GM19193 (cell line): ENCODE results near the gene PTPN5.

Experiments
- POLR2A ChIP-seq: IDR thresholded peaks from 4 replicates; pipeline ENCODE4 v1.6.1; 2011; ENCODE audit not compliant: insufficient read depth, insufficient read length; ENCODE audit errors: extremely low read depth

PTPN5 gene

GRCh38 chr11:18731441-18731840, 60.2 kb downstream of the PTPN5 start:
- TF ChIP-seq POLR2A: no peak

- no peak for TF ChIP-seq POLR2A
These were observed 61.6 kb downstream of the PTPN5 start for GRCh38 chr11:18730020-18730419.

- TF ChIP-seq POLR2A: no peak
These were observed 62.2 kb downstream of the PTPN5 start for GRCh38 chr11:18729426-18729825.

- TF ChIP-seq POLR2A: no peak
These were observed 62.9 kb downstream of the PTPN5 start for GRCh38 chr11:18728658-18729057.

GRCh38 chr11:18727479-18728236, 63.9 kb downstream of the PTPN5 start:
- TF ChIP-seq POLR2A: no peak

GRCh38 chr11:18726040-18726439, 65.6 kb downstream of the PTPN5 start, which contains the start of gene IGSF22:
Gene IGSF22, minus strand, starts transcription at chr11:18726188. Its CDS starts 1,952 bp downstream, at chr11:18724236.
- TF ChIP-seq POLR2A: no peak

GRCh38 chr11:18723991-18724390, 67.6 kb downstream of the PTPN5 start:
- no peak for TF ChIP-seq POLR2A

GRCh38 chr11:18722293-18722637, 69.3 kb downstream of the PTPN5 start:
- TF ChIP-seq POLR2A: no peak

- no peak for TF ChIP-seq POLR2A
These were observed 69.9 kb downstream of the PTPN5 start for GRCh38 chr11:18721561-18722292.

GRCh38 chr11:18720808-18721560, 70.6 kb downstream of the PTPN5 start:
- no peak for TF ChIP-seq POLR2A

GRCh38 chr11:18720091-18720807, 71.3 kb downstream of the PTPN5 start:
- TF ChIP-seq POLR2A: no peak

- TF ChIP-seq POLR2A: no peak
These were observed 76.1 kb downstream of the PTPN5 start for GRCh38 chr11:18715476-18715875.

GRCh38 chr11:18714443-18714780, 77.2 kb downstream of the PTPN5 start:
- no peak for TF ChIP-seq POLR2A

- TF ChIP-seq POLR2A: no peak
These were observed 77.8 kb downstream of the PTPN5 start for GRCh38 chr11:18713646-18714442.
